SW 1271 (cell line): Measurements from ENCODE around the gene ENDOU.
A peak's percentile ranks its signal among the peaks of the same experiment; 100 is the strongest.

ENCODE experiments used
- DNase-seq, 2 experiments: peaks; one replicate each; lab custom pipeline; 2025; lab: John Stamatoyannopoulos, UW

Gene ENDOU

DNA sequence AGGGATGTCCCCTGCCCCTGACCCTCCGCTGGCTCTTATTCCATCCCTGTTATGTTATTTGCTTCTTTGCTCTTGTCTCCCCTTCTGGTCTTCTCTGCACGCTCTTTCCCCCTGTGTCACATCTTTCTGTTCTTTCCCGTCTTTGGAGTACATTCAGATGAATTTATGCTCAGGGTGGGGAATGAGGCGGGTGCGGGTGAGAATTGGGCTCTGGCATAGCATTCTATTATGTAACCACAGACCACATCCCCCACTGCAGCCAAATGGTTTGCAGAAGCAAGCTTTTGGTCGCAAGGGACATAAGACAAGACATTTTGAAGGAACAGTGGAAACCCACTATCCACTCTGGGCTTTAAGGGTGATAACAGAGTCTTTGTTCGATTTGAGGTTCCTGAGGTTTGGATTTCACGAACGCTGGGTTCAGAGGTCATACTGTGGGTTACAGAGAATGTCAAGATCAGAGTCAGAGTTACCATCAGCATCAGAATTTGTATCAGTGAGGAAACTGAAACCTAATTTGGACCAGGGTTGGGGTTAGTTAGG is 3.8 kb downstream of the ENDOU start:
- DNase-seq: no peak

DNA sequence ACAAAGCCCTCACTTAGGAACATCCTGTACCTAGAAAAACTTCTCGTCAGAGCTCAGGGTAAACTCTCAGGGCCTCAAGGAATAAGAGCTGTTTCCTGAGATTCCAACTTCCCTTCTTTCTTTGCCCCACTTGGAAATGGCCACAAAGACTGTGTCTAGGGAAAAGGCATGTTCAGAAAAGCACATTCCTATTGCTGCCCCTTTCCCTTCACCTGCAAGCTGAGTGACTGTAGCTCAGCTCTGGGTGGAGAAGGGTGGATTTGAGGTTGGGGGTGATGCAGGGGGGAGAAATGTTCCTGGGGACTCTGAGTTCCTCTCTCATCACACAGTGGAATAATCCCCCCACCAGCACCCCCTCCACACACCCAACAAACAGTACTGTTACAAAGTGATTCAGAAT is 6.8 kb downstream of the ENDOU start:
- DNase-seq: no peak

DNA sequence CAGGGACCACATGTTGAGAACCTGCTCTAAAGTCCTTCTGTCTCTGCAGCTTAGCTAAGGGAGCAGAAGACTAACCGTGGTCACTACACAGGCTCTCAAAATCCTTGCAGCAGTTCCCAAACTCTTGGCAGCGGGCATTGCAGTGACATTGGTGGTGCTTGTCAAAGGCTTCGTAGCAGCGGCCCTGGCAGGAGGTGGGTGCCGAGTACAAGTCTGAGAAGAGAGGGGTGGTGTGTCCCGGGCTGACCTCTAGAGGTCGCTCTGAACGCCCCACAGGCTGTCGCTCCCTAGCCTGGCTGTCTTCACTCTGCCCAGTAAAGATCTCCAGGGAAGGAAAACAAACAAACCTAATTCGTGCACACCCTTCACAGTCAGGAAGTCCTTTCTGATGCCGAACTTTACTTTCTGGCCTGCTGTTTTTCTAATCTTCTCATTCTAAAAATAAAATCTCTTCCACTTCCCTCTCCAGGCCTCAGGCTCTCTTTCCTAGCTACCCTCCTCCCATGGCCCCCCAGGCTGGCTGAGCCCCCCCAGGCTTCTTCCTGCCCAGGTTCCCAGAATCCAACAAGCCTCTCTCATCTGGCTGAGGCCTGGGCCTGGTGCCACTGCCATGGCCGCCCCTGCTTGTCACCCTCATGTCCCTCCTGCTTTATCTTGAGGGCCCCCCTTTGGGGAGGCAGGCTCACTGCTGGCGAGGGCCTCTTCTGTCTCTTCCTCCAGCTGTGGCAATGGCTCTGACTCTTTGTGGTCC is 7.7 kb downstream of the ENDOU start:
- peak in 1 of 2 experiments; percentile 59 for DNase-seq

DNA sequence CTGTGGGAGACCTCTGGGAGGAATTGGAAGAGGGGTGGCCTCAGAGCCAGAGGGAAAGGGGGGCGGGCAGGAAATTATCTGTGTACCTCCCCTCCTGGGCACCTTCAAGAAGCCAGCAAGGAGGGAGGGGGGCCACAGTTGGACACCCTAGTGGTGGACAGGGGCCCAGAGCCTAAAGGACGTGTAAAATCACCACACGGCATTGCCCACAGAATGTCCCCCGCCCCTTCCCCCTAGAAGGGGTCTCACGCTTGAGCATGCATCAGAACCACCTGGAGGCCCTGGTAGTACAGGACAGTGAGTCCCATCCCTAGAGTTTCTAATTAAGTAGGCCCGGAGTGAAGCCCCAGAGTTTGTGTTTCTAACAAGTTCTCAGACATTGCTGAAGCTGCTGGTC is 8.2 kb downstream of the ENDOU start:
- no peak for DNase-seq

DNA sequence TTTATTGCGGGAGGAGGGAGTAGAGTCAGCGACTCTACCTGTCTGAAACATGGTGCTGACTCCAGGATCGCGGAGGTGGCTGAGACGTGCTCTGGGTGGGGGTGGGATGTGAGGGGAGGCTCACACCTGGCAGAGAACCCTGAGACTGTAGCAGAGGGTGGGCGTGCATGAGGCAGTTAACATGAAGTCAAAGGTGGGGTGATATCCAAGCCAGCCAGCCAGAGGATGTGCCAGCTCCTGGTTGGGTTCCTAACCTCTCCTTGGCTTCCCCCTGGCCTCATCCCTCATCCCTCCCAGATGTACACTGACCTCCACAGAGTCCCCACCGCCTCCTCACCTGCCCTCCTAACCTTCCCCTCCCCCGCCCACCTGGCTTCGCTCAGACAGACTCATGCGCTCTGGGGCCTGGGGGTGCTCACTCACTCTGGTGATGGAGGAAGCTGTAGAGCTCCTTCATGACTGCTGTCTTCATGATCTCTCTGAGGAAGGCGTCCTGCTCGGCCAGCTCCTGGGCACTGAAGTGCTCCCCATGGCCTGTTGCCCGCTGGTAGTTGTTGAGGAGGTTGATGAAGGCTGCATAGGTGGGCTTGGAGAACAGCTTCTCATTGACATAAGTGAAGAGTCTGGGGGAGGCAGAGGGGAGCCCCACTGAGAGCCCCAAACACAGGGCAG is 9.3 kb downstream of the ENDOU start:
- DNase-seq: no peak

DNA sequence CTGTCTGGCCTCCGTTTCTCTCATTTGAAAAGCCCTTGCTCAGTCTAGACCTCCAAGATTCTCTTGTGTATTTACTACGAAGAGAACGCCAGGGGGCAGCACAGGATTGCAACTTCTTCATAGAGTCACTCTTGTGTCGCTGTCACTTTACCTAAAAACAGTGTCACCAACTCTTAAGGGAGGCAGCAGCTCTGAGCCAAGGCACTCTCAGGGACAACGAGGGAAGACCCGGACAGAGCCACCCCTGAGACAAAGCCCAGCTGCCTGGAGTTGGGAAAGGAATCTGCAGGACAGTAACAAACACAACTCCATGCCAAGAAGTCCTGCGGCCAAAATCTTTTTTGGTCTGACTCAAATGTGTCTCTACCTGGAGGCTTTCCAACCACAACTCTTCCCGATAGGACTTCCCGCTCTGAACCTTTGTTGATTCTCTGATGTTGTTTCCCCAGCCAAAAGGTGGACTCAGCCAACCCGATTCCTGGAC is 9.9 kb downstream of the ENDOU start:
- DNase-seq: peak; percentile 25 to 65

DNA sequence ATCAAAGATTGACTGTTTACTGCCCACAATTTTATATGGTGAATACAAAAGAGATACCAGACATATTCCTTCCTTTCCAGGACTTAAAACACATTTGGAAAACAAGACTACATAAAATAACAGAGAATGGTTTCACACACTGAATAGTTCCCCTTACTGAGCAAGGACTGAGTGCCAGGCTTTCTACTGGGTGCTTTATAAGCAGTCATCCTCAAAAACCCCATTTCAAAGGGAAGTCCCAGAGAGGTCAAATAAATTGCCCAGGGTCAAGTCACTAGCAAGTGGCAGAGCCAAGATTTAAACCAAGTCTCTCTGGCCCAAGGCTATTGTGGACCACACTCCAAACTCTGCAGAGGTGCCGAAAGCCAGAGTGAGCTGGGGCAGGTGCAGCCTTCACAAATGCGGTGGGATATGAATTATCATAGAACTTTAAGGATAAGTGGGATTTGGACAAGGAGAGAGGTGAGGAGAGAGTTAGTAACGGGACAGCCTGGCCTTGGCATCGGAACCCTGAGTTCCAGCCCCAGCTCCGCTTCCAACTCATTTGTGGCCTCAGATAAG is 10.4 kb downstream of the ENDOU start:
- no peak for DNase-seq

DNA sequence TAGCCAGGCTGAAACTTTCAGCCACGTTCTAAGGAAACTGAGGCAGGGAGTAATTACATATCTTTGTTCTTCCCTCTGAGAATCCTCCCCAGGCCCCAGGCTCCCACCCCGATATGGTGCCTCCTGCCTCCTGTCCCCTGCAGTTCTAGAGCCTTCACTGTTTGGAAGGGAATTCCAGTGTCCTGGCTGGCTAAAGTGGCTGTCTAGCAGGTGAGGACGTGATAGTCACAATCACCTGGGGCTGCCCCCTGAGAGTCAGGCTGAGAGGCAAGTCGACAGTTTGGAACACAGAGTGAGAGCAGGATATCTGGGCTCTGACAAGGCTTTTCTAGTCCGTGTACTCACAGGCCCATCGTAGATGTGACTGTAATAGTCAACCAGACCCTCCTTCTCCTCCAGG is 13.1 kb downstream of the ENDOU start:
- no peak for DNase-seq

DNA sequence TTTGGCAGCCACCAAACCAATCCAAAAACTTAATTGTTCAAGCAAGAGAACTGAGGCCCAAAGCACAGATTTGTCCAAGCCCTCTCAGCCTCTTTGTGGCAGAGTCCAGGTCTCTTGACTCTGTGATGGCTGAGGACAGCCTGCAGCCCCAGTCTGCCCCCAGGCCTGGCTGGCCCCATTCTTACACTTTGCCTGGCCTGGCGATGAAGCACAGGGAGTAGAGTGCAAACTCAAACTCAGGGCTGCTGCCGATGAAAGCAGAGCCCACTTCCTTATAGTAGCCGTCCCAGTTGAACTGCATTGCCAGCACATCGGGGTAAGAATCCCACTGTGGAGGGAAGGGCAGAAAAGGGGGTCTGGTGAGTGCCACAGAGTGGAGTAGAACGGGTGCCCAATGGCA is 13.8 kb downstream of the ENDOU start:
- DNase-seq: no peak

DNA sequence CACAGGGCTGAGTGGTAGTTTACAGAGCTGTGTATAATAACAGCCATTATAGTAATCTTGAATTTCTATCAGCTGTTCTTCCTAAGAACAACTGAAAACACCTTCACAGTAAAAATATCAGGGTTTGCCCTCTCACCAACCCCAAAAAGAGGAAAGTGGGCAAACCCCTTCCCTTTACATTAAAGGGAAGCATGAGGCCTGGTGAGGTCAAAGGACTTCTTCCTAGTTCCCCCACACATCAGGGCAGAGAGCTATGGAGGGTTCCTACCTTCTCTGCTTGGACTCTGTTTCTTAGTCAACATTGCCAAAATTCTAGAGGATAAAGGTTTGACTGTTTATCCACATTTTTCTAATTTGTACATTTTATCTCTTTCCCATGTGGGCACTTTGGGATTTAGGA is 15.0 kb downstream of the ENDOU start:
- DNase-seq: no peak

DNA sequence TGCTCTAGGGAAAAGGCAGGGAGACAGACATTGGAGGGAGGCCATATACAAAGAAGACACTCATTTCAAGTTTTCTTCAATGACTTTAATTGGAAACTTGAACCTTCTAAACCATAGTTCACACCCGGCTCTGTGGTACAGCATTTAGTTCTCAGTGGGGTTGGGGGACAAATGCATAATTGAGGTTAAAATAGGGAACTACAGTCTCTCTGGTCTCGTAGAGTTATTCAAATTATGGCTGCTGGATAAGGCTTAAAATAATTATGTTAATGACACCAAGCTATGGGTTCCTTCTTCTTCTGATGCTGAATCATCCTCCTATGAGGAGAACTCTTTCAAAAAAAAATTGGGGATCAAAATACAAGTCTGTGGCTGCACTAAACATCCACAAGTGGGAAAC is 15.6 kb downstream of the ENDOU start:
- DNase-seq: no peak

DNA sequence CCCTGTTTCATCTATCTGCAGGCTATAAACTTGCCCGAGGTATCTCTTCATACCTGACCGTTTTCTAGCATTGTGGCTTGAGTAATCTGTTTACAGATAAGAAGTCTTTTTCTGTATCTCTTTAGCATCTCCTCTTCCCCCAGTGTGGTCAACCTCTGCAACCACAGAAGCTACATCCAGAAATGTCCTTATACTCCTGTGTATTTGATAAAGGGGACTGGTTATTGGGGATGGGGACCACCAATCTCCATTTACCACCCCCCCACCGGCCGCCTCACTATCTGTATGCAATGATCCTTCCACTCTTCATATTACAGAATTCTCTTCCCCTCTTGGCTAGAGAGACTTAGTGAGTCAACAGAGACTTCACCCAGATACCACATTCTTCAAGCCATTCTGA is 16.1 kb downstream of the ENDOU start:
- DNase-seq: no peak

DNA sequence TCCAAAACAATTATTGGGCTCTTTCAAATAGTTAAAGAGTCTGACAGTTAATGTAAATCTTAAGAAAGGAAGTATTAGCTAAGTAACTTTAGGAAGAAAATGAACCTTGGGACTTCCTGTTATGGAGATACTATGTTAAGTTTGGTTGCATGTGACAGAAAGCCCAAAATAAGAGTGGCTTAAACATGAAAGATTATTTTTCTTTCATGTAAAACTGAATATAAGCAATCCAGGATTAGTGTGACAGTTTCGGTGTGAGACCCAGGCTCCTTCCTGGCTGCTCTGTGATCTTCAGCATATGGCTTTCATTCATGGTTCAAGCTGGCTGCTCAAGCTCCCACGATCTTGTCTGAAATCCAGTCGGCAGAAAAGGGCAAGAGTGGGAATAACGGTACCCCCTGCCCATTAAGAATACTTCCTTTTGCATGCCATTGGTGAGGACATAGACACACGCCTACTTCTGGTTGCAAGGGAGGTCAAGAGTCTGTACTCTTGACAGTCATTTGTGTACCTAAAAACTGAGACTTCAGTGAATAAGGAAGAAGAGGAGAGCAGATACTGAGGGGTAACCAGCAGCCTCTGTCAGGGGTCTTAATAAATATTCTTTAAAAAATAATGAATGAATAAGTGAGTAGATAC is 17.3 kb downstream of the ENDOU start:
- DNase-seq: no peak

DNA sequence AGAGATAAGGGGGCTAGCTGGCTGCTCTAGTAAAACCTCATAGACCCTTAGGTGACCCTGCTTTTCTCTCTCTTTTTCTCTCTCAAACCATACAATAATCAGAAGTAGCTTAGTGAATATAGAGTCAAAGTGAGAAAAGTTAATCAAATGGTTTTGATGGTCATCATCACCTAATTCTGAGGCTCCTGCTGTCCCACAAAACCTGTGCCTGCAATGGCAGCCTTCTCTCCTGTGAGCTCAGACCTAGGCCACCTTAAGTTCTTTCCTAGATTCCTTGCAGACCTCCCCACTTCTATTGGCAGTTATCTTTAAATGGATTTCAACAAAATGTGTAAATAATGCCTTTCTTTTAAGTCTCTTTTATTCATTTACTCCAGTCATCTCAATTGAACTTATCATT is 17.9 kb downstream of the ENDOU start:
- no peak for DNase-seq

DNA sequence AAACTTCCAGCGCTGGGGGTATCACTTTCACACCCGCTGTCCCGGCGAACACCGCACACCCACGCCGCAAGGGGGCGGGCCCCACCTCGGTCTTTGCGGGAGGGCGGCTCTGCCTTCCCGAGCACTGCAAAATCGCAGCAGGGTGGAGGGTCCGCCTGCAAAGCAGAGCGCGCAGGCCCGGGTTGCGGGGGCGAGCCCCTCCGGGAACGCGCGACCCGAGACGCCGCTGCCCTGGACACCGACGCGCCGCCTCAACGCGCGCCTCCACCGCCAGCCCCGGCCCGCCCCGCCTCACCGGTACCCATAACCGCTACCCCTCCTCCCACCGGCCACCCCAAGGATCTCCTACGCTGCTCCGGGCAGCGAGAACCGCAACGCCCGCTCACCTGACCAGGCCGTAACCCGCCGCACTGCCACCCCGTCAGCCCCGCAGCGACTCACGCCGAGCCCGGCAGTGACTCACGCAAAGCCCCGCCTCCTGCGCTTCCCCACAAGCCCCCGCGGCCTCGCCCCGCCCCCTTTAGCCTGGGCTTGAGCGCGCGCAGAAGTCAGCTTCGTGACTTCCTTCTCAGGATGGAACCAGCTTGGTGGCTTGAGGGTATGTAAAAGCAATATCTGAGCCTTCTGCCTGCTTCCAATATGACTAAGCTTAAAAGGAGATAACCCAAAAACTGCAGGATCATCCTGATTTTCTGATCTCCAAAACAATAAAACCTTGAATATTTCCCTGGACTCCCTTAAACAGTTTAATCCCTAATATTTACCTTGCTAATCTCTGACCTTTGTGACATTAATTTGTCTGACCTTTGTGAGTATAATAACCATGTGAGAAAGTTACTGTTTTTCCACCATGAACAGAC is 19.5 kb downstream of the ENDOU start, which contains the start of gene RPAP3:
RPAP3 (minus strand) TSS at position 465 of the 860 bp plus-strand sequence. CDS start 3,190 bp downstream, outside the sequence.
- DNase-seq: peak; percentile 87 to 90

DNA sequence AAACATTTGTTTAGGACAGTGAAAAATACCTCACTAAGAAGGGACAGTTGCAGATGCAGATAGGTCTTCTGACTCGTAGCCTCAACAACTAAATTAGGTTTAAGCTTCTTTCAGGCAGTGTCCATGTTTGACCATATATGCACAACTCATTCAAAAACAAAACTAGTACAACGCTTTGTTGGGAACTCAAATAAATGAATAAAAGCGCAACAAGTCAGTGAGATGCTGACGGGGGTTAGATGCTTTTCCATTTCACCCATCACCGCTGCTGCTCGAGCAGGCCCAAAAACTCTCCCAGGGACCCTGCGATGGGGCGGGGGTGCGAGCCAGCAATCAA is 20.1 kb downstream of the ENDOU start:
- no peak for DNase-seq

DNA sequence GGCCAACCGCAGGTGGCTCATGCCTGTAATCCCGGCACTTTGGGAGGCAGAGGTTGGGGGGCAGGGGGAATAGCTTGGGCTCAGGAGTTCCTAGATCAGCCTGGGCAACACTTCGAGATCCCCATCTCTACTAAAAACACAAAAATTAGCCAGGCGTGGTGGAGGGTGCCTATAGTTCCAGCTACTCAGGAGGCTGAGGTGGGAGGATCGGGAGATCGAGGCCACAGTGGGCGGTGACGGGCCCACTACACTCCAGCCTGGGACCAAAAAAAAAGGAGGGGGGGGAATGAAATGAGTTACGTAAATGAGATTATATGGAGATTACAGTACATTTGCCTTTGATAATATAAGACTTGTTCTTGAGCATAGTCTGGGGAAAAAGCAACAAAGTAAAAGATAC is 20.6 kb downstream of the ENDOU start:
- DNase-seq: no peak

DNA sequence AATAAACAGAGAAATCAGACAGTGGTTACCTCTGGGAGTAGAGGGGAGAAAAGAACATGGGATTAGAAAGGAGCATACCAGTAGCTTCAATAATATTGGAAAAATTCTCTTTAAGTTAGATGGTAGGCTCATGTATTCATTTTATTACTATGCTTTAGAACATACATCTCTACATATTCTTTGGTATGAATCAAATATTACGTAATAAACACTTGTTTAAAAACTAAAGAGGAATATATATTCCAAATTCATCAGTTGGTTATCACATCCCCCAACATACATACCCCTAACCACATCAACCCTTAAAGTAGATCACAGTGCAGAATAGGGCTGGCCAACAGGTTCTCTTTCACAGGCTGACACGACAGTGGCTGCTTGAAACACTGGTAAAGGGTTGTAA is 25.0 kb downstream of the ENDOU start:
- no peak for DNase-seq

DNA sequence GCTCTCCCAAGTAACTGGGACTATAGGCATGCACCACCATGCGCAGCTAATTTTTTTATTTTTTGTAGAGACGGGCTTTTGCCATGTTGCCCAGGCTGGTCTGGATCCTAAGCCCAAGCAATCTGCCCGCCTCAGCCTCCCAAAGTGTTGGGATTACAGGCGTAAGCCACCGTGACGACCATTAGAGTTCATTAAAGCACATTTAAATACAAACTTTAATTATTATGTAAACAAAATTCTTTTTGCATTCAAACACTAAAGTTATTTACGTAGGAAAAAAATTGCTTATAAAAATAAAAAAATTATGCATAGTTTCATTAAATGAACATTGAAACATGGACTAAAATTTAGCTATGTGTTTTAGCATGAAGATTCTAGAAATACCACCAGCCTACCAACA is 26.7 kb downstream of the ENDOU start:
- no peak for DNase-seq

DNA sequence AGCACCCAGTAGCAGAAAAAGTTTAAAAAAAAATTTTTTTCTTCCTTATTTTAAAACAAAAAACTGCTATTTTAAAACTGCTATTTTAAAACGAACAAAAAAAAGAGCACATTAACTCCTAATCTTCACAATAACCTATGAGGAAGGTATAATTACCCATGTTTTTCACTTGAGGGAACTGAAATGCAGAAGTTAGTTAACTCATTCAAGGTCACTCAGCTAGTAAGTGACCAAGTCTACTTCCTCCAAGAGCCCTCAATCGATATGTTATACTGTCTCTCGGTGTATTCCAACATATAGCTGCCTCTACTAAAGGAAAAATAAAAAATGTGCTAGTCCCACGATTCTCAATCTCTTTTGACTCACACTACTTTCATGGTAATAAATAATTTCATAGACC is 27.2 kb downstream of the ENDOU start:
- no peak for DNase-seq

DNA sequence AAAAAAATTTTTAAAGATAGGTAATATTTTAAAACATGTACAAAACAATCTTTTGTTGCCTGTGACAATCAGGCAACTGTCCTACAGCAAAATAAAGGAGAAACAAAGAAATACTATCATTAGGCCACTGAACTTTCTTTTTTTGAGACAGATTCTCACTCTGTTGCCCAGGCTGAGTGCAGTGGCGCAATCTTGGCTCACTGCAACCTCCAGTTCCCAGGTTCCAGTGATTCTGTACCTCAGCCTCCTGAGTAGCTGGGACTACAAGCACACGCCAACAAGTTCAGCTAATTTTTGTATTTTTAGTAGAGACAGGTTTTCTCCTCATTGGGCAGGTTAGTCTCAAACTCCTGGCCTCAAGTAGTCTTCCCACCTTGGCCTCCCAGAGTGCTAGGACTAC is 36.1 kb downstream of the ENDOU start:
- no peak for DNase-seq

DNA sequence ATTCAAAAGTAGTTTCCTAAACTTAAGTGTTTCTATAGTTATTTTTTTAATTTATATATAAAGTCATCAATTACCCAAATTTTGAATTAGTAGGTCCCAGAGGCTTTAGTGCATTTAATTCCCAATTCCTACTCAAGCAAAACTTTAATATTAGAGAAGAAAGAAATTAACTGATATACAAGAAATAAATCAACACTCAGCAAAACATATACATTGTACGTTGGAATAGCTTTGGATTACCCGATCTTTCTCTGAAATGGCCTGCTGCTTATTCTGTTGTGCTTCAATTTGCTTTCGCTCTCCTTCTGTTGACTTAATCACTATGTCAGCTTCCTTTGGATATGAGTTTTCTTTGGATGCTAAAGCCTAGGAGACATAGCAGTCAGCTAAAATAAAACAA is 37.7 kb downstream of the ENDOU start:
- no peak for DNase-seq
